Skeletal muscle cell (primary cell): ENCODE measurements around the gene RPP38.

Experiments used
- DNase-seq: peaks from one replicate; pipeline ENCODE4 v3.0.0-alpha.2; 2010; ENCODE audit warnings: low read depth
- H3K4me3 ChIP-seq: 2 replicates; pipeline ENCODE4 v1.5.1; 2011; ENCODE audit warnings: low read depth, mild to moderate bottlenecking, control low read depth, low read length, moderate library complexity

The RPP38 gene

GRCh38 chr10:15103513-15103912 is 6.4 kb downstream of the RPP38 start:
- no peak for DNase-seq
- H3K4me3 ChIP-seq, result no peak overlapping the region

DNA sequence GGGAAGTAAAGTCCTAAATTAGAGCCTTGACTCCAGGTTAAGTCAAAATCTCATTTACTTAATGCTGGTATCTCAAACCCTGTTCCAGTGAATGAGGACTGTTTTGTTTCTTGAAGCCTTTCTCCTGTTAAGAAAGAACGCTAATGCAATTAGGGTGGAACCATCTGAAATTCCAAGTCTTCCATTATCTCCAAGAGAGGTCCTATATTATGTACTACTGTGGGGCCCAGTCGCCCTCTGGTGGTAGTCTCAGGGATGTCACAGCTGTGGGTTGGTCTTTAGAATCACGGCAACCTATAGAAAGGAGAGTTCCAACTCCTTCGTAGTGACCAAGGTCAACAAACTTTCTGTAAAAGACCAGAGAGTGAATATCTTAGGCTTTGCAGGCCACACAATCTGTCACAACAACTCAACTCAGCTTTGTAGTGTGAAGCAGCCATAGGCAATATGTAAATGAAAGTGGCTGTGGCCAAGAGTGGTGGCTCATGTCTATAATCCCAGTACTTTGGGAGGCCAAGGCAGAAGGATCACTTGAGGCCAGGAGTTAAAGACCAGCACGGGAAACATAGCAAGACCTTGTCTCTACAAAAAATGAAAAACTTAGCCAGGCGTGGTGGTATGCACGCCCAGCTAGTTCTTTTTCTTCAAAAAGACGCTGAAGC is 9.3 kb downstream of the RPP38 start:
- H3K4me3 ChIP-seq, result no peak overlapping the region
- peak; percentile 15 for DNase-seq

DNA sequence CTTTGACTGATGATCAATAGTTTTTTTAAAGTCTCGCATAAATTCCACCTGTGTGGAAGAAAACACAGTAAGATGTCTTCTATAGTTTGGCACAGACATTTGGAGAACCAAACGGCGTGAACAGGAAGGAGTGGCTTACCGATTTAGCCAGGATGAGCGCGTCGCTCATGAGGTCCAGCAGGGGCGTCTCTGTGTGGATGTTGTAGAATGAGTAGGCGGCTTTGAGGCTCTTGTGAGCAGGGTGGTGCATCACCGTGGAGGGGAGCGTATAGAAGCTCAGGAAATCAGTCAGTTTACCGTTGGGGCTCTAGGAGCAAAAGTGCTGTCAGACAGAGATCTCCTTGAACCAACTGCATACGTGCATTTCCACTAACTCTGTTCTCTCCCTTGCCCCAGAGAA is 15.5 kb downstream of the RPP38 start:
- no peak for DNase-seq
- no peak overlapping the region for H3K4me3 ChIP-seq

DNA sequence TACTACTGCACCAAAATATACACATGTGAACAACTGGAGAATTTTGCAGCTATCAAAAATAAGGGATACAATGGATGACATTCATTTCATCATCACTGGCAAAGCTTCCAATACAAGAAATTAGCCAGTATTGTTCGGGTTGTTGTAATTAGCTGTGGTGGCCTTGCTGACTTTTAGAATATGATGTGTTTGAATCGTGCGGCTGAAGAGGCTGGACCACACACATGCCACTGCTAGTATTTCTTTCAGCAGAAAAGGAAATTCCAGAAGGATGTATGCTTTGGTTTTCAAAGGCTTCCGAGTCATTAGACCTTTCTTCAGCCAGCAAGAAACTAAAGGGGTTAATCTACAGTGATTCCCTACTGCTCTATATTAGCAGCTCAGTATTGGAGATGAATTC is 16.6 kb downstream of the RPP38 start:
- no peak overlapping the region for H3K4me3 ChIP-seq
- DNase-seq, result no peak

- H3K4me3 ChIP-seq, result no peak overlapping the region
- DNase-seq, result no peak
Observed at GRCh38 chr10:15116225-15116624, 19.1 kb downstream of the RPP38 start.

GRCh38 chr10:15118615-15119014 is 21.5 kb downstream of the RPP38 start:
- no peak for DNase-seq
- no peak overlapping the region for H3K4me3 ChIP-seq

DNA sequence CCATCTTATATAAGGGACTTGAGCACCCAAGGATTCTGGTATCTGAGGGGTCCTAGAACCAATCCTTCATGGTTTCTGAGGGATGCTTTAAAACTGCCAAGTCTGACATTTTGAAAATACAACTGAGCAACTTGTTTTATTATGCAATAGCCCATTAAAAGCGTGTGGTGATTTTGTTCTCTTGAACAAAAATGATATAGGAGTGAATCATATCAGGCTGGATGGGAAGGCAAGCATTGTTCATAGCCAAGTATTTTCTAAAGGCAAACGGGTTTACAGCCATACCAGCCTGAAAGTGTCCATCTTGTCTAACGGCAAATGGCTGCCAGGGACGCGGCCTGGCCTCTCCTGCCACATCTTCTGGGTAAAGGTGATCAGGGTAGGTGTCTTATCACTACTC is 23.4 kb downstream of the RPP38 start:
- no peak overlapping the region for H3K4me3 ChIP-seq
- DNase-seq, result peak; percentile 36

DNA sequence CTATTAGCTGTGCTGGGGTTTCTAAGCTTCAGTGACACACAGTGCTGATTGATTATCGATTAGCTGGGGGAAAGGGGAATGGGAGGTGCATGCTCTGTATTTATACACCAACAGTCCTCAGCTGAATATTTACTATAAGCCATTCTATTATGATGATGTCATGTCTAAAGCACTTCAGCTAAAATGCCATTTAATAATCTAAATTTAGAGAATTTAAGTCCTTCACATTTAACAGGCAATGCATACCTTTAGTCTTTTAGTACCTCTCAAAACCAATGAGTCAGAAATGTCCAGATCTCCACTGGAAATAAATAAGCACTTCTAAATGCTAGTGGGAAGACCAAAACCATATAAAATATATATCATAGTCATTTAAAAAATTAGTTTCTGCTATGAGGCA is 24.6 kb downstream of the RPP38 start:
- no peak overlapping the region for H3K4me3 ChIP-seq
- no peak for DNase-seq

GRCh38 chr10:15122477-15123030 is 25.4 kb downstream of the RPP38 start:
- no peak overlapping the region for H3K4me3 ChIP-seq
- no peak for DNase-seq

DNA sequence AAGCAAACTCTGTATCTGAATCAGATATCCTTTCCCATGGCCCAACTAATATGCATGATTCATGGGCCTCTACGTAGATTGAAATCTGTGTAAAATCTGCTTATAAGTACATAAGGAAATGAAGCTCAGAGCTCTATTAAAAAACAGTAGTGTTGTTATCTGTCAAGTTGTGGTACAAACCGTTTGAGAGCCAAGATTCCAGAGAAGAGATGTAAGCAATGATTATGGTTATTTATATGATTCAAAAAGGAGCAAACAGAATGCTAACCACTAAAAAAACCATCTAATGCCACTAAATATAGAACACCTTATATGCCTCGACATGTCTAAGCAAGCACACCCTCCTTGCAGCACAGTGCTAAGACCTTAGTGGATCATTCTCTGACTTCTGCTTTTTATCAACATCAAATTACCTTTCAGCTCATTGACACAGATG is 26.6 kb downstream of the RPP38 start:
- no peak overlapping the region for H3K4me3 ChIP-seq
- DNase-seq, result peak; percentile 31

DNA sequence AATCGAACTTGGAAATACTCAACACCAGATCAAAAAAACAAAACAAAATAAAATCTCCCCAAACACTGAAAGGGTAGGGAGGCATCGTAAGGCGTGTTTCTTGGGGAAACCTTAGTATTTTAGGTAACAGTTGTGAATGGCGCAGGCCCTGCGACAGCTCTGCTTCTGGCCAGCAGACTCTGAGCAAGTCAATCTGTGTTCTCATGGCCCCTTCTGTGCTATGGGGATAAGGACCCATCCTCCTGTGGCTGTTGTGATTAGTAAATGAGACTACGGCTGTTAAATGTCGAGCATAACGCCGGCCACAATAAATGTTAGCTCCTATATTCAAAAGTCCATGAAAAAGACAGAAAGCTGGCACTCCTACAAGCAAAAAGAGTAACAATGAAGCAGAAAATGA is 27.0 kb downstream of the RPP38 start:
- H3K4me3 ChIP-seq, result no peak overlapping the region

GRCh38 chr10:15124908-15125307 is 27.8 kb downstream of the RPP38 start:
- H3K4me3 ChIP-seq, result no peak overlapping the region
- DNase-seq, result no peak

More for the DNA sequence above, 27.0 kb downstream of the RPP38 start:
- no peak for DNase-seq

DNA sequence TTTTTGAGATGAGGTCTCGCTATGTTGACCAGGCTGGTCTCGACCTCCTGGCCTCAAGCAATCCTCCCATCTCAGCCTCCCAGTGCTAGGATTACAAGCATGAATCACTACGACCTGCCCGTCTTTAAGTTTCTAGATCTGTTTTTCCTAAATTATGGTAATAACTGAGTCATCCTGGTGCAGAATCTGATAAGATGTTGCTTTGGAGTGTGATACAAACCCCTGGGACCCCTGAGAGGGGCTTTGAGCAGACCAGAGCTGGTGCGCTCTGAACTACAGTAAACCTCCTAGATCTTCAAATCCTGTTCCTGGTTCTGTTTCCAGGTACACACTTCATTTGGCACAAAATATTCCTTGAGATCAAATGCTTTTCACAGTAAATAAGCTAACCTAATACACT is 34.2 kb downstream of the RPP38 start:
- no peak overlapping the region for H3K4me3 ChIP-seq
- no peak for DNase-seq

DNA sequence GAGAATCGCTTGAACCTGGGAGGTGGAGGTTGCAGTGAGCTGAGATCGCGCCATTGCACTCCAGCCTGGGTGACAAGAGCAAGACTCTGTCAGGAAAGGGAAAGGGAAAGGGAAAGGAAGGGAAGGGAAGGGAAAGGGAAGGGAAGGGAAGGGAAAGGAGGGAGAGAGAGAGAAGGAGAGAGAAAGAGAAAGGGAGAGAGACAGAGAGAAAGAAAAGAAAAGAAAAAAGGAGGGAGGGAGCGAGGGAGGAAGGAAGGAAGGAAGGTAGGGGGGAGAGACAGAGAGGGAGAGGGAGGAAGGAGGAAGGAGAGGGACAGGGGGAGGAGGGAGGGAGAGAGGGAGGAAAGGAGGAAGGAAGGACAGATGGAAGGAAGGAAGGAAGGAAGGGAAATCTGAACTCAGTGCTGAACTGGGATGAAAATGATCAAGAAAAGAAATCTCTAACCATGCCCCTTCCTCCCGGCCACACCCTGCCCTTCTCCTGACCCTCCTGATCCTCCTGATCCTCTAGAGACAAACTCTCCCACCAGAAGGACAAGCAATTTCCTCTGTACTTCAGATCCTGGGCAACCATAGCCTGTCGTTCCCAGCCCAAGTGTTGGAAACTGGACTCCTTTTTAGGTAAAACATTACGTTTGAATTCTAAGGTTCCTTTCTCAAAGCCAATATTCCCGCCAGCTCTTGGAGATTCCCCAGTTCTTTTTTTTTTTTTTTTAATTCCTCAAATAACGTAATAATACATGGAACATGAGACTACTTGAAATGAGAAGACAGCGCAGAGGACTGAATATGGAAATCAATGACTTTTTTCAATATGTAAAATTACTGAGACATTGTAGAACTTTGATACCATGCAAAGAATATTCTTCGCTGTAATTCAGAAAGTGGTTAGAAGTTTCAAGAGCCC is 39.2 kb downstream of the RPP38 start:
- no peak overlapping the region for H3K4me3 ChIP-seq
- no peak for DNase-seq

GRCh38 chr10:15137036-15137359 is 39.8 kb downstream of the RPP38 start:
- DNase-seq, result no peak
- H3K4me3 ChIP-seq, result no peak overlapping the region

- H3K4me3 ChIP-seq, result no peak overlapping the region
- DNase-seq, result peak; percentile 14
Observed at GRCh38 chr10:15137636-15138035, 40.5 kb downstream of the RPP38 start.

DNA sequence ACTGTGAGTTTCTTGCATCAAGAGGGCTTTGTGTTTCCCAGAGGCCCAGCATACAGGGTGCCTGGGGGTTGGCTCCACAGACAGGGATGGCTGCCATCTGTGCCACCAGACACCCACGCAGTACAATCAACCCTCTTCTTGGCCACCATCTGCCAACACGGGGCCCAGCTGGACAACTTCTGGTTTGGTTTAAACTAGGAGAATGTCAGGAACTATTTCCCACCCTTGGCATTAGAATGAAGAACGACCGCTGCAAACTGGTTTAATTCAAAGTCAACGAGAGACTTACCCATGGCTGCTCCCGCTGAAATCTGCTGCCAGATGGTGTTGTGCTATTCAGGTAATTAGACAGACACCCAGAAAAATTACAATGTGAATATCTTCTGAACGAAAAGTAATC is 43.5 kb downstream of the RPP38 start:
- no peak overlapping the region for H3K4me3 ChIP-seq
- DNase-seq, result no peak

DNA sequence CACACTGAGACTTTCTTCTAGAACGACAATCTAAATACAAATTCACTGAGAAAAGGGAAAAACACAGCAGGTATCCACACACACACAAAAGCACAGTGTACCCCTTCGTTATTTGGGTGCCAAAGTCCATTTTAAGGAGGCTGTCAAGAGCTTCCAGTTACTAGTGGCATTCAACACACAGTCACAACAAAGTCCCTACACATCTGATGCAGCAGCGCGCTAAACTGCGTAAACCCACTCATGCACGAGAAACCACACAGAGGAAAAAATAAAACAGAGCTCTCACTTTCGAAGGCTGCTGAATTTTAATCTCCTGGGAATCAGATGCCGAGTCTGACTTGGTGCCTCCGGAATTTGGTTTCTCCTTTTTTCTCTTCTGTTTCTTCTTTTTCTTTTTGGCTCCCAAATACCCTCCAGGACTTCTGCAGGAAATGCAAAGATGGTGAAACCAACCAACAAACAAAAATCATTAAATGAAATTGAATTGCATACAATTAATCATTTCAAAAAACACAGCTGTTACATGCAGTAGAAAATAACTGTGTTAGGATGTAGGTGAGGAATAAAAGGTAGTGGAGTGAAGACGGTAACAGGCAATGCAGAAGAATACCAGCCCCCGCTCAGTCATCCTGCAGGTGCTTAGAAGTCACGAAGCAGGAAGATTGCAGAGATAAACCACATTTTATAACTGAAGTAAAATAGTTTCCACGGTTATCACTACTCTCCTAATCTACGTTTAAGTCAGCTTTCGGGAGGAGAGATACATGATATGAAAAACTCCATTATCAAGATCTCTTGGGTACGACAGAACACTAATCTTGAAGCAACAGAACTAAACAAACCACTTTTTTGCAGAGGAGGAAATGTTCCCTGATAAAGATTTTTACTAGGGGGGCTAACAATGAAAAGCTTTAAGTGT is 44.2 kb downstream of the RPP38 start:
- DNase-seq, result no peak
- no peak overlapping the region for H3K4me3 ChIP-seq

DNA sequence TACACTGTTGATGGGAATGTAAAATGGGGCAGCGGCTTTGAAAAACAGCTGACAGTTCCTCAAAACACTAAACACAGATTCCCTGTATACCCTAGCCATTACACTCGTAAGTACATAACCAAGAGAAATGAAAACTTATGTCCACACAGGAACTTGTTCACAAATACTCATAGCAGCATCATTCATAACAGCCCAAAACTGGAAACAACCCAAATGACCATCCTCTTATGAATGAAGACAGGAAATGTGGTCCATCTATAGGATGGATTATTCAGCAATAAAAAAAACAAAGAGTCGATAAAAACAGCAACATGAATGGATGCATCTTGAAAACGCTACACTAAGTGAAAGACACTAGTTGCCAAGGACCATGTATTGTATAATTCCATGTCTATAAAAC is 47.6 kb downstream of the RPP38 start:
- no peak overlapping the region for H3K4me3 ChIP-seq
- no peak for DNase-seq

DNA sequence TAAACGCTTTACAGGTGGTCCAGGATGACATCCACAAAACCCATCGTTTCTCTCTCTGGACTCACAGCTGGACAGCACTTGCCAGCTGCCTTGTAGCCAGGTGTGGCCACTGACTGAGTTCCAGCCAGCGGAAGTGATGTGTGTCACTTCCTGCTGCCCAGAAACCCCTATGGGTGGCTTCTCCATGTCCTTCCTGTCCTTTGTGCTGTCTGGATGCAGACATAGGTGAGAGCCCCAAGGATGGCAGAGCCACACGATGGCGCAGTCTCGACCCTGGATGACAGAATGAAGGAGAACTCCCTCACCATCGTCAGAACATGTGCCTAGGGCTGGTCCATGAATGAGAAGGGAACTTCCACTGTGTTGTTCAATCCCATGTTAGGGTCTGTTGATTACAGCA is 49.2 kb downstream of the RPP38 start:
- DNase-seq, result no peak
- no peak overlapping the region for H3K4me3 ChIP-seq
